ENCODE results near the gene ATG101.

Gene ATG101

GRCh38 chr12:52079576-52080402 is 10.0 kb downstream of the ATG101 start, which contains the start of gene SMIM41:
Gene SMIM41 (plus strand): TSS chr12:52079704. CDS start chr12:52079780, 76 bp downstream.
- no peak for DNase-seq (ENCODE audit: low read depth in 2 of 2)

GRCh38 chr12:52080403-52081251 is 10.8 kb downstream of the ATG101 start:
- DNase-seq (ENCODE audit: low read depth in 2 of 2), result no peak

GRCh38 chr12:52081263-52081733 is 11.5 kb downstream of the ATG101 start:
- DNase-seq (ENCODE audit: low read depth in 2 of 2), result no peak

- DNase-seq (ENCODE audit: low read depth in 2 of 2), result no peak
These were observed 12.4 kb downstream of the ATG101 start for GRCh38 chr12:52082026-52082668.

GRCh38 chr12:52082669-52082987 is 12.8 kb downstream of the ATG101 start:
- DNase-seq (ENCODE audit: low read depth in 2 of 2), result no peak

- DNase-seq (ENCODE audit: low read depth in 2 of 2), result peak; percentile 50 to 56
These were observed 13.3 kb downstream of the ATG101 start for GRCh38 chr12:52082988-52083637.

- no peak for DNase-seq (ENCODE audit: low read depth in 2 of 2)
These were observed 13.8 kb downstream of the ATG101 start for GRCh38 chr12:52083638-52083996.

GRCh38 chr12:52084491-52085231 is 14.9 kb downstream of the ATG101 start:
- DNase-seq (ENCODE audit: low read depth in 2 of 2), result no peak

- DNase-seq (ENCODE audit: low read depth in 2 of 2), result no peak
These were observed 16.0 kb downstream of the ATG101 start for GRCh38 chr12:52085682-52086180.

- DNase-seq (ENCODE audit: low read depth in 2 of 2), result no peak
These were observed 16.6 kb downstream of the ATG101 start for GRCh38 chr12:52086366-52086765.

- DNase-seq (ENCODE audit: low read depth in 2 of 2), result no peak
These were observed 17.4 kb downstream of the ATG101 start for GRCh38 chr12:52086944-52087835.

GRCh38 chr12:52087961-52088820 is 18.4 kb downstream of the ATG101 start:
- DNase-seq (ENCODE audit: low read depth in 2 of 2), result no peak

GRCh38 chr12:52089491-52089890 is 19.7 kb downstream of the ATG101 start:
- no peak for DNase-seq (ENCODE audit: low read depth in 2 of 2)

- DNase-seq (ENCODE audit: low read depth in 2 of 2), result no peak
These were observed 20.5 kb downstream of the ATG101 start for GRCh38 chr12:52090291-52090690.

- DNase-seq (ENCODE audit: low read depth in 2 of 2), result no peak
These were observed 21.3 kb downstream of the ATG101 start for GRCh38 chr12:52091061-52091460.

- DNase-seq (ENCODE audit: low read depth in 2 of 2), result no peak
These were observed 22.1 kb downstream of the ATG101 start for GRCh38 chr12:52091869-52092268.

- no peak for DNase-seq (ENCODE audit: low read depth in 2 of 2)
These were observed 23.6 kb downstream of the ATG101 start for GRCh38 chr12:52093346-52093745.

- DNase-seq (ENCODE audit: low read depth in 2 of 2), result no peak
These were observed 26.7 kb downstream of the ATG101 start for GRCh38 chr12:52096332-52097044.

All from activated CD4-positive, alpha-beta T cell treated with anti-CD3 and anti-CD28 coated beads for 24 hours (primary cell).